ENCODE data around the gene EPHB6.

DNA sequence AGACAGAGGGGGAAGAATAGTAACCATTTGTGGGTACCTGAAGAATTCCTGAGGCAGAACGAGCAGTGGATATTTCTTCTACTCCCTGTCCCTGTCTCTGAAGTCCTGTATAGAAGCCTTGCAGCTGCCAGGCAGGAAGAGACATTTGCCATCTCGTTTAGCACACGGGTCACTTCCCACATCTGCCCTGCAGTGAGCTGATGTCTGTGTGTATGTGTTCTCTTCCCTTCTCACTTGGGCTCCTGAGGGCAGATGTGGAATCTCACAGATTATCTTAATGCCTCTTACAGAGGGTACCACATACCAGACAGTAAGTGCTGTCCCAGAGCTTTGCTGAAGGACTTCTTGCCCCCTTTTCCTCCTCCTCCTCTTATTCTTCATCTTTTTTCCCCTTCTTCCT lies 44.8 kb downstream of the EPHB6 start:
- TF ChIP-seq, protein P1, sequence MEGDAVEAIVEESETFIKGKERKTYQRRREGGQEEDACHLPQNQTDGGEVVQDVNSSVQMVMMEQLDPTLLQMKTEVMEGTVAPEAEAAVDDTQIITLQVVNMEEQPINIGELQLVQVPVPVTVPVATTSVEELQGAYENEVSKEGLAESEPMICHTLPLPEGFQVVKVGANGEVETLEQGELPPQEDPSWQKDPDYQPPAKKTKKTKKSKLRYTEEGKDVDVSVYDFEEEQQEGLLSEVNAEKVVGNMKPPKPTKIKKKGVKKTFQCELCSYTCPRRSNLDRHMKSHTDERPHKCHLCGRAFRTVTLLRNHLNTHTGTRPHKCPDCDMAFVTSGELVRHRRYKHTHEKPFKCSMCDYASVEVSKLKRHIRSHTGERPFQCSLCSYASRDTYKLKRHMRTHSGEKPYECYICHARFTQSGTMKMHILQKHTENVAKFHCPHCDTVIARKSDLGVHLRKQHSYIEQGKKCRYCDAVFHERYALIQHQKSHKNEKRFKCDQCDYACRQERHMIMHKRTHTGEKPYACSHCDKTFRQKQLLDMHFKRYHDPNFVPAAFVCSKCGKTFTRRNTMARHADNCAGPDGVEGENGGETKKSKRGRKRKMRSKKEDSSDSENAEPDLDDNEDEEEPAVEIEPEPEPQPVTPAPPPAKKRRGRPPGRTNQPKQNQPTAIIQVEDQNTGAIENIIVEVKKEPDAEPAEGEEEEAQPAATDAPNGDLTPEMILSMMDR (IDR thresholded peaks at IDR 0.05), result no peak
- TF ChIP-seq POLR2A (IDR thresholded peaks at IDR 0.05), result no peak
